ENCODE measurements around the gene SLC38A3.

The SLC38A3 gene

DNA sequence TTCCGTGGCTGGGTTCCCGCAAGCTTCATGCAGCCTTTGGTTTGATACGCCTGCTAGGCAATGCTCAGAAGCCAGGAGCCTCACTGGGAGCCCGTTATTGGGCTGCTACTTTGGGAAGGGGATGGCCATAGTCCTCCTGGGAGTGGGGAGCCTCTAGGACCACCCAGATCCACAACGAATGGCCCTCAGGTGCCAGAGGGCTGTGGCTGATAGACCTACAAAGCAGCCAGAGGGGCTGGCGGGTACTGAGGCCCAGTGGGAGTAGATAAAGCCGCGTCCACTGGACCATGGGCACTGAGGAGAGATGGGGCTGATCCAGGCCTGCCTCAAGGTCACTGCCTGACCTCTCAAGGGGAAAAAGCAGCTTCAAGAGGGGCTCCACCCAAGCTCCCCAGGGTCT, 12.9 kb upstream of the SLC38A3 start:
- no peak for DNase-seq (ENCODE audit: low spot score)

- DNase-seq (ENCODE audit: low spot score), result peak; percentile 84
Measured at GRCh38 chr3:50192689-50193141, 12.4 kb upstream of the SLC38A3 start.

DNA sequence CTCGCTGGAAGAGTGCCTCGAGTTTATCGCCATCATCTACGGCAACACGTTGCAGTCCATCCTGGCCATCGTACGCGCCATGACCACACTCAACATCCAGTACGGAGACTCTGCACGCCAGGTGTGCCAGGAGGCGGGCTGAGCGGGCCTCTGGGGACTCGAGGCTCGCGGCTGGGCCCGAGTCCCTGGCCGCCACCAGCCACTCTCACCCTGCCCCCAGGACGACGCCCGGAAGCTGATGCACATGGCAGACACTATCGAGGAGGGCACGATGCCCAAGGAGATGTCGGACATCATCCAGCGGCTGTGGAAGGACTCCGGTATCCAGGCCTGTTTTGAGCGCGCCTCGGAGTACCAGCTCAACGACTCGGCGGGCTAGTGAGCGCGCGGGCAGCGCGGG, 11.8 kb upstream of the SLC38A3 start:
- no peak for DNase-seq (ENCODE audit: low spot score)

DNA sequence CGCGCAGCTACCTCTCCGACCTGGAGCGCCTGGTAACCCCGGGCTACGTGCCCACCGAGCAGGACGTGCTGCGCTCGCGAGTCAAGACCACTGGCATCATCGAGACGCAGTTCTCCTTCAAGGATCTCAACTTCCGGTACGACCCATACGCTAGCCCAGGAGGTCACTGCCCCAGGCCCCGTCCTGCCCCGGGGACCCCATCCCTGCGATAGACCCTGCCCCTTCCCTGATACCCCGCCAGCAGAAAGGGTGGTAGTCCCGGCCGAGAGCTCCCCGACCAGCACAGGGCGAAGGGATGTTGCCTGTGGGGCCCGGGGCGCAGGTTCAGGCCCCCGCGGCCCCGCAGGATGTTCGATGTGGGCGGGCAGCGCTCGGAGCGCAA, 11.3 kb upstream of the SLC38A3 start:
- no peak for DNase-seq (ENCODE audit: low spot score)

- peak; percentile 88 for DNase-seq (ENCODE audit: low spot score)
Measured at GRCh38 chr3:50194128-50194902, 10.8 kb upstream of the SLC38A3 start.

DNA sequence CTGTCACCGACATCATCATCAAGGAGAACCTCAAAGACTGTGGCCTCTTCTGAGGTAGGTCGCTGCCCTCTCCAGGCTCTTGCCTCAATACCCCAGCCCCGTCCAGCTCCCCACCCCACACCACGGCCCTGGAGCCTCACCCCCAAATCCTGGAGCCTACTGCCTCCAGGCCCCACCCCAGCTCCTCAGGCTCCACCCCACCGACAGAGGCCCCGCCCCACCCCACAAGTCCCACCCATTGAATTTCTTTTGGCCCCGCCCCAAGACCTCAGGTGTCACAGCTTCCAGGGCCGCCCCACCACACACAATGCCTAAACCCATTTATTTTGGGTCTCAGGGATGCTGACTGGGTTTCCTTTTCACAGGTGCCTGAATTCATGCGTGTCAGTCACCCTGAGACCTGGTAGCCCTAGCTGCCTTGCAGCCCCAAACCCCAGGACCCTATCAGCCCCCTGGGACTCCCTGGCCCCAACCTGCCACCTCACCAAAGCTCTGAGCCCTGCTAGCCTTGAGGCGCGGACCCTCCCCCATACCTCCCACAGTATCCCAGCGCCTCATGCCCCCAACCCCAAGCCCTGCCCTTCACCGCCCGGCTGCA, 10.1 kb upstream of the SLC38A3 start:
- DNase-seq (ENCODE audit: low spot score), result no peak

- DNase-seq (ENCODE audit: low spot score), result no peak
Measured at GRCh38 chr3:50195501-50196252, 9.4 kb upstream of the SLC38A3 start.

GRCh38 chr3:50196253-50196801, 8.7 kb upstream of the SLC38A3 start:
- DNase-seq (ENCODE audit: low spot score), result no peak

- DNase-seq (ENCODE audit: low spot score), result no peak
Measured at GRCh38 chr3:50201573-50202315, 3.3 kb upstream of the SLC38A3 start.

DNA sequence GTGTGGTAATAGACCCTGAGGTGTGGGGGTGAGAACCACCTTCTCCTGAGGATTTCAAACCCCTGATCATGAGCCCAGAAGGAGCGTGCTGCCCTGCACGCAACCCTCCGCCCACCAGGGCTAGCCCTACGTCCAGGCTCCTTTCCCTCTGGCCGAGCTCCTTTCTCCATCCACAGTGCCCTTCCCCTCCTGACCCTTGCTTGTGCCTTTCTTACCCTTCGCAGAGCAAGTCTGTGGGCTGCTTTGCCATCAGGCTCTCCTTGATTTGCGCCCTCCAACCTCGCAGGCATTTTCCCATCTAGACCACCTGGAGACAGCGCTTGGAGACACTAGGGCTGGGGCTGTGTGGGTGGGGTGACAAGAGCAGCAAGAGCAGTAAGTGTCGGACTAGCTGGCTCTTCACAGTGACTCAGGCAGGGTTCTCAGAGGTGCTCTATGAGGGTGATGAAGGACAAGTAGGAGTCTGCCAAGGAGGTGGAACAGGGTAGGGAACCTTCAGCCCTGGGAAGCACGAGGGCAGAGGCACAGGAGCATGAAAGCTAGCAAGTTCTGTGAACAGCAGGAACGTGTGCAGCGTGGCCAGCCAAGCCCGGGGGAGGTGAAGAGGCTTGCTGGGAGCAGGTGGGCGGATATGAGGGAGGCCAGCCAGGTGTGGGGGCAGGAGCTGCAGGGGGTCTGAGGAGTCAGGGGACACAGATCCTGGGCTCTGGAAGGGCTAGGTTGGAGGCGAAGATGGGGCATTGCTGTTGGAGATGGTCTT, 2.5 kb upstream of the SLC38A3 start:
- no peak for DNase-seq (ENCODE audit: low spot score)

- DNase-seq (ENCODE audit: low spot score), result no peak
Measured at GRCh38 chr3:50203113-50203808, 1.8 kb upstream of the SLC38A3 start.

DNA sequence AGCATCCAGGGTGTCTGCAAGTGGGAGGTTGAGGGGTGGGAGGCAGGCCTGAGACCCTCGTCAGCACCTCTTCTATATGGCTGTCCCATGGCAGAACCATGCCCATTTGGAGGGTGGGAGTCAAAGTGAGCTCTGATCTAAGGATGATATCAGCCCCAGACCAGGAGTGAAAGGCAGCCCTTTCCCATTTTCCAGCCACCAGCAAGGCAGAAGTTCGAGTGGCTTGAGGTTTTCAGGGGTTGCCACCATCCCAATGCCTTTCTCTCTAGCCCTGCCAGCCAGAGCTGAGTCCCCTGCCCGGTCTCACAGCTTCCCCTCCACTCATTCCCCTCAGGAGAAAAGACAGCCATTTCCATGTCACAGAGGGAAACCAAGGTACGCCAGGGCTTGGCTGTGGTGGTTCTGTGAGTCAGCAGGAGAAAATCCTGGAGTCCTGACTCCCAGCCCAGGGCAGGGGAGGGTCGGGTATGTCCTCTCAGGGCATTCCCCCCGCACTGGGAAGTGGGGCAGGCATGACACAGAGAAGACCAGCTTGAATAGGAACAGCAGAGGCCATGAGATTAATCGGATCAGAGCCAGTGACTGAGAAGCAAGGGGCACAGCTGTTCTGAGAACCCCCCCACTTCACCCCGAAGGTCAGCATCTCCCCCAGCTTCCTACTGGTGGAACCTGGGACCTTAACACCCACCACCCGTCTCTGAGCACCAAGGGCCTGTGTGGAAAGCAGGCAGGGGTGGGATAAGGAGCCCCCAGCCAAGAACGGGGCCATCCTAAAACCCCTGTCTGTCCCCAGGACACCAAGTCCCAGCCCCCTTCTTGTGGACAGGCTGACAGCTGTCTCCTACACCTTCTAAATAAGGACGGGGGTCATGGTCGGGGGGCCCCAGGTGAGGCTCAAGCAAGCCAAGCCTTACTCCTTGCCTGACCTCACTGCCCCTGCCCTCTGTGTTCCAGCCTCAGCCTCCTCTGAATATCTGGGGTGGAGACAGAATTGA, 965 bp upstream of the SLC38A3 start:
- DNase-seq (ENCODE audit: low spot score), result no peak

DNA sequence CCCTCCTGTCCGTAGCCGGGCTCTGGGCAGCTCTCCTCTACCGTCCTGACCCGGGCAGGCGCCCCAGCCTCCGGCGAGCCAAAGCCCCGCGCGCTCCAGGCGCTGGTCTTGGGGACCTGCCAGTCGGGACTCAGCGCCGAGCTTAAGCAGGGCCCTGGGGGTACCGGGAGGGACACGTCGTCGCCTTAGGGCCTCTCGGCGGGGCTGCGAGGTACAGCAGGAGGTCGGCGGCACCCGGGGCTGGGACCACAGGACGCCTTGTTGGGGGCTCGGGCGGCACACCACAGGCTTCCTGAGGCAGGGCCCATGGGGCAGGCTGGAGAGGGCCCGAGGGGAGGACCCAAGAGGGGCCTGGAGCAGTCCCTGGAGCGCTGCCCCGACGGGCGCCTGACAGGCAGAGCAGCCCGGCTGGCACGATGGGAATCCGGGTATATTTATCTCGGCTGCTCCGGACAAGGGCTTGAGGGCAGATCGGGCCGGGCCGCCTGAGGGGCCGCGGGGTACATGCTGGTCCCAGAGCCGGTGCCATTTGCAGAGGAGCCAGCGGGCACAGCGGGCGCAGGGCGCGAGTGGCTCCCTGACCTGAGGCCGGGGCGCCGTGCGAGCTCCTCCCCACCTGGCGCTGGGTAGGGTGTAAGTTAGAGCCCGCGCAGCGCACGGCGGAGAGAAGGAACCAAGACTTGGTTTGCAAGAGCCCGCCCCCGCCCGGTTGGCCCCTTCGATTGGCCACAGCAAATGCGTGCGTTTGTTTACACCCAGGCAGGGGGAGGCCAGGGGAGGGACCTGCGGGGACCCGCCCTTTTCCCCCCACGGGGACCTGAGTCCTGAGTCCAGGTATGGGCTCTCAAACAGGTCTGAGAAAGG, 574 bp downstream of the SLC38A3 start:
- DNase-seq (ENCODE audit: low spot score), result no peak

- no peak for DNase-seq (ENCODE audit: low spot score)
Measured at GRCh38 chr3:50207359-50208042, 2.4 kb downstream of the SLC38A3 start.

DNA sequence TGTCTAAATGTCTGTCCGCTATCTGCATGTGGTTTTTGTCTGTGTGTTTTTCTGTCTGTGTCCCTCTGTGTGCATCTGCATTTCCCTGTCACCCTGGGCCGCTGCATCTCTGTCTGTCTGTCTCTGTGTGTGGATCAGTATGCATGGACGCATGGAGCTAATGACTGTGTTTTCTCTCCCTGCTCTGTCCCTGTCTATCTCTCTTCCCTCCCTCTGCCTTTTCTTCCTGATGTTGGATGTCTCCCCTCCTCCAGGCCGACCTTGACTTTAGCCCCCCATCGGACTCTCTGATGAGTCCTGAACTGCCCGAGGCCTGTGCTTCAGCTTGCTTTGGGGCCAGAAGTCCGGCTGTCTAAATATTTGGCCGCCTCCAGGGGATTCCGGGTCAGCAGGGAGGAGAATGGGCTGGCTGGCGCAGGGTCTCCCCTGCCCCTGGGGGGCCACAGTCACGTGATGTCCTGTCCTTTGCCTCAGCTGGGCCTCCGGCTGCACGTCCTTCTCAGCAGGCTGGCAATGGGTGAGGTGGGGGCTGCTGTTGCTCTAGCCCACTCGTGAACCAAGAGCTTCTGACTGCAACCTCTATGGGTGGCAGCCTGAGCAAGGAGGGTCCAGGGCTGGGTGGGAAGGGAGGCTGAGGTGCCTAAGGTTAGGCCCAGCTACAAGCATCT, 3.7 kb downstream of the SLC38A3 start:
- no peak for DNase-seq (ENCODE audit: low spot score)

- no peak for DNase-seq (ENCODE audit: low spot score)
Measured at GRCh38 chr3:50210176-50210509, 5.1 kb downstream of the SLC38A3 start.
